Measurements from ENCODE around the gene LAMB1. TPM values are rescaled to one million over a fixed set of nuclear protein-coding genes. Genes with fewer than 3 reads are reported as not detected.
A peak's percentile ranks its signal among the peaks of the same experiment; 100 is the strongest.

The LAMB1 gene
- total and polyA plus RNA-seq, 2 of the 13 experiments (the other 11 are each of a cell fraction or from before 2014, with no cell fraction given) = 109 to 124 TPM

DNA sequence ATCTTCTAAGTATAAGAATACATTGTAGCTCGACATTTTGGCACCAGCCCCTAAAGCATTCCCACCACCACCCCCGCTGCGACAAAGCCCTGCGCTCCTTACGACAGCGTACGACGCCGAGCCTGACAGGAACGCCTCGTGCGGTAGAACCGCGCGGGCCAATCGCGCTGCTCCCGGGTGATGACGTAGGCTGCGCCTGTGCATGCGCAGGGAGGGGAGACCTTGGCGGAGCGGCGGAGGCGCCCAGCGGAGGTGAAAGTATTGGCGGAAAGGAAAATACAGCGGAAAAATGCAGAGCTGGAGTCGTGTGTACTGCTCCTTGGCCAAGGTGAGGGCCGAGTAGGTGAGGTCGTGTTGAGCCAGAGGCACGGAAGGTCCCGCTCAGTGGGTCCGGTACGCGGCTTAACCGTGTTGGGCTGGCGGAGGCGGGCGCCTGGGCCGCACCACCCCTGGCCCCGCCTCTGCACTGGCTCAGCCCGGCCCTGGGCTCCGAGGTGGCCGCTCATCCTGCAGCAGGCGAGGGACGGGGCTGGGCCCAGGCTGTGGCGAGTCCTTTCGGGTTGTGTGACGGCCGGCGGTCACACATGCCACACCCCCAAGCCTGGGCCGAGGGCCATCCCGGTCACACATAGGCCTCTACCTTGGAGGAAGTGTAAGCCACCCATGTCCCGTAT lies 111.9 kb downstream of the LAMB1 start, which contains the start of gene DLD (continued):
- TF ChIP-seq ZNF274 (CRISPR knock-in tag; IDR thresholded peaks at IDR 0.05) (peak; percentile 92; the same call in 1 of the 2 replicates), NFE2 (CRISPR knock-in tag; IDR thresholded peaks at IDR 0.05) (no peak), NFRKB (IDR thresholded peaks at IDR 0.05) (no peak), ZNF614 (CRISPR knock-in tag; IDR thresholded peaks at IDR 0.05; ENCODE audit: borderline replicate concordance) (peak; percentile 76; the same call in 1 of the 2 replicates), RAD51 (IDR thresholded peaks at IDR 0.05; ENCODE audit: borderline replicate concordance) (no peak), ZNF354B (CRISPR knock-in tag; IDR thresholded peaks at IDR 0.05) (no peak), TCF7 (IDR thresholded peaks at IDR 0.05; ENCODE audit: low read depth) (no peak), AGO2 (optimal IDR thresholded peaks at IDR 0.05; ENCODE audit: low read depth, low read length) (peak; percentile 82), ZNF496 (CRISPR knock-in tag; IDR thresholded peaks at IDR 0.05; ENCODE audit: insufficient replicate concordance) (no peak), KLF11 (CRISPR knock-in tag; IDR thresholded peaks at IDR 0.05) (peak; percentile 63; the same call in 1 of the 2 replicates), RBM39 (IDR thresholded peaks at IDR 0.05; ENCODE audit: low read depth, low read length, poor library complexity, severe bottlenecking) (peak; percentile 58), SOX5 (CRISPR knock-in tag; IDR thresholded peaks at IDR 0.05; ENCODE audit: borderline replicate concordance) (peak; percentile 42), ZNF629 (CRISPR knock-in tag; conservative IDR thresholded peaks at IDR 0.05) (no peak), MAFF (IDR thresholded peaks at IDR 0.05; ENCODE audit: low read depth, low read length) (no peak), ZSCAN30 (CRISPR knock-in tag; IDR thresholded peaks at IDR 0.05) (no peak), HDAC2 (CRISPR knock-in tag; IDR thresholded peaks at IDR 0.05) (peak; percentile 64; the same call in 1 of the 2 replicates), TAF1 (CRISPR knock-in tag; IDR thresholded peaks at IDR 0.05) (peak; percentile 72), ZNF768 (CRISPR knock-in tag; IDR thresholded peaks at IDR 0.05) (peak; percentile 63; the same call in 1 of the 2 replicates)
- TF ChIP-seq, protein P1, sequence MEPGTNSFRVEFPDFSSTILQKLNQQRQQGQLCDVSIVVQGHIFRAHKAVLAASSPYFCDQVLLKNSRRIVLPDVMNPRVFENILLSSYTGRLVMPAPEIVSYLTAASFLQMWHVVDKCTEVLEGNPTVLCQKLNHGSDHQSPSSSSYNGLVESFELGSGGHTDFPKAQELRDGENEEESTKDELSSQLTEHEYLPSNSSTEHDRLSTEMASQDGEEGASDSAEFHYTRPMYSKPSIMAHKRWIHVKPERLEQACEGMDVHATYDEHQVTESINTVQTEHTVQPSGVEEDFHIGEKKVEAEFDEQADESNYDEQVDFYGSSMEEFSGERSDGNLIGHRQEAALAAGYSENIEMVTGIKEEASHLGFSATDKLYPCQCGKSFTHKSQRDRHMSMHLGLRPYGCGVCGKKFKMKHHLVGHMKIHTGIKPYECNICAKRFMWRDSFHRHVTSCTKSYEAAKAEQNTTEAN (CRISPR knock-in tag; conservative IDR thresholded peaks at IDR 0.05) = no peak
- TF ChIP-seq, protein P2, sequence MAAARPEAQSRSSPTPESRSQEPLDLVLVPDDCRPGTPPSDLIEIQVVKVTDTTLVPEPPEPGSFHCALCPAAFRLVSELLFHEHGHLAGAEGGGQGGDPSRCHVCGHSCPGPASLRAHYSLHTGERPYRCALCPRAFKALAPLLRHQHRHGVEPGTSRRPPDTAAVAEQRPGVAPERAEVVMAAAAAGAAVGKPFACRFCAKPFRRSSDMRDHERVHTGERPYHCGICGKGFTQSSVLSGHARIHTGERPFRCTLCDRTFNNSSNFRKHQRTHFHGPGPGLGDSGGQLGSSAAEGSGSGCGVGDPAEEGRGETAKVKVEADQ (CRISPR knock-in tag; IDR thresholded peaks at IDR 0.05; ENCODE audit: borderline replicate concordance) = peak; percentile 47; the same call in 1 of the 2 replicates
- TF ChIP-seq, protein P3, sequence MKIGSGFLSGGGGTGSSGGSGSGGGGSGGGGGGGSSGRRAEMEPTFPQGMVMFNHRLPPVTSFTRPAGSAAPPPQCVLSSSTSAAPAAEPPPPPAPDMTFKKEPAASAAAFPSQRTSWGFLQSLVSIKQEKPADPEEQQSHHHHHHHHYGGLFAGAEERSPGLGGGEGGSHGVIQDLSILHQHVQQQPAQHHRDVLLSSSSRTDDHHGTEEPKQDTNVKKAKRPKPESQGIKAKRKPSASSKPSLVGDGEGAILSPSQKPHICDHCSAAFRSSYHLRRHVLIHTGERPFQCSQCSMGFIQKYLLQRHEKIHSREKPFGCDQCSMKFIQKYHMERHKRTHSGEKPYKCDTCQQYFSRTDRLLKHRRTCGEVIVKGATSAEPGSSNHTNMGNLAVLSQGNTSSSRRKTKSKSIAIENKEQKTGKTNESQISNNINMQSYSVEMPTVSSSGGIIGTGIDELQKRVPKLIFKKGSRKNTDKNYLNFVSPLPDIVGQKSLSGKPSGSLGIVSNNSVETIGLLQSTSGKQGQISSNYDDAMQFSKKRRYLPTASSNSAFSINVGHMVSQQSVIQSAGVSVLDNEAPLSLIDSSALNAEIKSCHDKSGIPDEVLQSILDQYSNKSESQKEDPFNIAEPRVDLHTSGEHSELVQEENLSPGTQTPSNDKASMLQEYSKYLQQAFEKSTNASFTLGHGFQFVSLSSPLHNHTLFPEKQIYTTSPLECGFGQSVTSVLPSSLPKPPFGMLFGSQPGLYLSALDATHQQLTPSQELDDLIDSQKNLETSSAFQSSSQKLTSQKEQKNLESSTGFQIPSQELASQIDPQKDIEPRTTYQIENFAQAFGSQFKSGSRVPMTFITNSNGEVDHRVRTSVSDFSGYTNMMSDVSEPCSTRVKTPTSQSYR (CRISPR knock-in tag; IDR thresholded peaks at IDR 0.05; ENCODE audit: borderline replicate concordance) = no peak
- TF ChIP-seq, protein P4, sequence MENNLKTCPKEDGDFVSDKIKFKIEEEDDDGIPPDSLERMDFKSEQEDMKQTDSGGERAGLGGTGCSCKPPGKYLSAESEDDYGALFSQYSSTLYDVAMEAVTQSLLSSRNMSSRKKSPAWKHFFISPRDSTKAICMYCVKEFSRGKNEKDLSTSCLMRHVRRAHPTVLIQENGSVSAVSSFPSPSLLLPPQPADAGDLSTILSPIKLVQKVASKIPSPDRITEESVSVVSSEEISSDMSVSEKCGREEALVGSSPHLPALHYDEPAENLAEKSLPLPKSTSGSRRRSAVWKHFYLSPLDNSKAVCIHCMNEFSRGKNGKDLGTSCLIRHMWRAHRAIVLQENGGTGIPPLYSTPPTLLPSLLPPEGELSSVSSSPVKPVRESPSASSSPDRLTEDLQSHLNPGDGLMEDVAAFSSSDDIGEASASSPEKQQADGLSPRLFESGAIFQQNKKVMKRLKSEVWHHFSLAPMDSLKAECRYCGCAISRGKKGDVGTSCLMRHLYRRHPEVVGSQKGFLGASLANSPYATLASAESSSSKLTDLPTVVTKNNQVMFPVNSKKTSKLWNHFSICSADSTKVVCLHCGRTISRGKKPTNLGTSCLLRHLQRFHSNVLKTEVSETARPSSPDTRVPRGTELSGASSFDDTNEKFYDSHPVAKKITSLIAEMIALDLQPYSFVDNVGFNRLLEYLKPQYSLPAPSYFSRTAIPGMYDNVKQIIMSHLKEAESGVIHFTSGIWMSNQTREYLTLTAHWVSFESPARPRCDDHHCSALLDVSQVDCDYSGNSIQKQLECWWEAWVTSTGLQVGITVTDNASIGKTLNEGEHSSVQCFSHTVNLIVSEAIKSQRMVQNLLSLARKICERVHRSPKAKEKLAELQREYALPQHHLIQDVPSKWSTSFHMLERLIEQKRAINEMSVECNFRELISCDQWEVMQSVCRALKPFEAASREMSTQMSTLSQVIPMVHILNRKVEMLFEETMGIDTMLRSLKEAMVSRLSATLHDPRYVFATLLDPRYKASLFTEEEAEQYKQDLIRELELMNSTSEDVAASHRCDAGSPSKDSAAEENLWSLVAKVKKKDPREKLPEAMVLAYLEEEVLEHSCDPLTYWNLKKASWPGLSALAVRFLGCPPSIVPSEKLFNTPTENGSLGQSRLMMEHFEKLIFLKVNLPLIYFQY (CRISPR knock-in tag; IDR thresholded peaks at IDR 0.05; ENCODE audit: borderline replicate concordance) = peak; percentile 85; the same call in 1 of the 2 replicates

Data from HepG2 (cell line).